Activated CD8-positive, alpha-beta T cell treated with anti-CD3 and anti-CD28 coated beads for 36 hours (primary cell): ENCODE measurements around the gene NUDT6. TPM values are rescaled to one million over a fixed set of nuclear protein-coding genes. Genes with fewer than 3 reads are reported as not detected.

Experiments
- ATAC-seq: fragments of 200-7000 bp; cut with Tn5 transposase; one replicate; pipeline ENCODE4 v1.10.0; 2021; ENCODE audit warnings: mild to moderate bottlenecking, moderate library complexity
- CTCF ChIA-PET: fragments of 350-600 bp; sonication (Branson Sonifier 250); formaldehyde crosslinking; loops from one replicate; lab custom pipeline; 2021; ENCODE audit warnings: antibody characterized with exemption; lab: Charles Lee
- POLR2A ChIA-PET: fragments of 350-600 bp; sonication (Branson Sonifier 250); formaldehyde crosslinking; loops from one replicate; lab custom pipeline; 2021; ENCODE audit warnings: antibody characterized with exemption; lab: Charles Lee
- DNase-seq: peaks from one replicate; pipeline ENCODE4 v3.0.0-alpha.2; 2020
- H3K27ac Mint-ChIP-seq: one replicate; pipeline ENCODE4 v1.8.0; 2021; ENCODE audit warnings: mild to moderate bottlenecking, mixed read lengths
- H3K27me3 Mint-ChIP-seq: one replicate; pipeline ENCODE4 v1.8.0; 2021; ENCODE audit warnings: mixed read lengths
- H3K36me3 Mint-ChIP-seq: one replicate; pipeline ENCODE4 v1.8.0; 2021; ENCODE audit warnings: low read depth, mixed read lengths
- H3K4me1 Mint-ChIP-seq: one replicate; pipeline ENCODE4 v1.8.0; 2021; ENCODE audit warnings: low read depth, mixed read lengths
- H3K4me3 Mint-ChIP-seq: one replicate; pipeline ENCODE4 v1.8.0; 2021; ENCODE audit warnings: mild to moderate bottlenecking, moderate library complexity, mixed read lengths
- H3K9me3 Mint-ChIP-seq: one replicate; pipeline ENCODE4 v1.8.0; 2021; ENCODE audit warnings: mixed read lengths
- CTCF ChIP-seq: fragments of 200-600 bp; IDR thresholded peaks from one replicate; pipeline ENCODE4 v1.8.0; 2022; ENCODE audit warnings: antibody characterized with exemption, mild to moderate bottlenecking
- intact Hi-C: fragments of 100-400 bp; cut with micrococcal nuclease; formaldehyde crosslinking; loops from one replicate; pipeline ENCODE4 v1.10.0; 2022
- total RNA-seq, 2 experiments: library from RNA; stranded (reverse); gene quantifications; one replicate each; pipeline ENCODE4 v1.2.3, GENCODE V29; 2021

Gene NUDT6
- total RNA-seq, 2 experiments from 2014 or later = 4.4 to 5.7 TPM

DNA sequence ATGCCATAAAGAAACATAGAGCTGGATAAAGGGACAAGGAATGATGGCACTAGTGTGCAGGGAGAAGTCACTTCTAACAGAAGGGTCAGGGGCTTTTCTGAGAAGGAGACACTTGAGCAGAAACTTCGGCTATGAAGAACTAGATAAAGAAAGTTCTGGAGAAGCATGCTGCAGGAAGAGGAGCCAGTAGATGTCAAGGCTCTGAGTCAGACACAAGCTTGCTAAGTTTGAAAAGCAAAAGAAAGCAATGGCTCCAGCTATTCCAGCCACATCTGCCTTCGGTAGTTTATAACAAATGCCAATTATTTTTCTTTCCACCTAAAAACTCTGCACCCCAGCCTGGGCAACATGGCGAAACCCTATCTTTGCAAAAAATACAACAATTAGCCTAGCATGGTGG, 7.5 kb downstream of the NUDT6 start:
- no peak overlapping the region for H3K27ac Mint-ChIP-seq
- TF ChIP-seq CTCF = no peak
- H3K9me3 Mint-ChIP-seq = no peaks in the 10 kb centered on the region
- ChIA-PET CTCF (interaction anchor here (0.9 to 3.0 kb wide), 5 partner anchors 16 to 157 kb away, joined by 3 to 15 read pairs (median 3); no protein-coding TSS in a partner anchor), POLR2A (no interaction called here)
- no peak for DNase-seq
- no peaks in the 10 kb centered on the region for H3K27me3 Mint-ChIP-seq
- H3K4me1 Mint-ChIP-seq = no peaks in the 10 kb centered on the region
- no peak for ATAC-seq
- H3K36me3 Mint-ChIP-seq = peaks cover 2% of the 10 kb centered on the region
- intact Hi-C loops = no loop called here
- no peak overlapping the region for H3K4me3 Mint-ChIP-seq

- Mint-ChIP-seq H3K36me3 (peaks cover 2% of the 10 kb centered on the region), H3K4me3 (no peak overlapping the region), H3K4me1 (no peaks in the 10 kb centered on the region), H3K27ac (no peak overlapping the region), H3K9me3 (no peaks in the 10 kb centered on the region), H3K27me3 (no peaks in the 10 kb centered on the region)
- intact Hi-C loops = no loop called here
- POLR2A ChIA-PET = no interaction called here
- CTCF ChIA-PET = interaction anchor here (0.6 to 3.0 kb wide), 7 partner anchors 10 to 197 kb away, joined by 3 to 15 read pairs (median 3); no protein-coding TSS in a partner anchor
- no peak for TF ChIP-seq CTCF
- DNase-seq (no peak), ATAC-seq (no peak)
These were observed 8.0 kb downstream of the NUDT6 start for GRCh38 chr4:122914292-122914904.

DNA sequence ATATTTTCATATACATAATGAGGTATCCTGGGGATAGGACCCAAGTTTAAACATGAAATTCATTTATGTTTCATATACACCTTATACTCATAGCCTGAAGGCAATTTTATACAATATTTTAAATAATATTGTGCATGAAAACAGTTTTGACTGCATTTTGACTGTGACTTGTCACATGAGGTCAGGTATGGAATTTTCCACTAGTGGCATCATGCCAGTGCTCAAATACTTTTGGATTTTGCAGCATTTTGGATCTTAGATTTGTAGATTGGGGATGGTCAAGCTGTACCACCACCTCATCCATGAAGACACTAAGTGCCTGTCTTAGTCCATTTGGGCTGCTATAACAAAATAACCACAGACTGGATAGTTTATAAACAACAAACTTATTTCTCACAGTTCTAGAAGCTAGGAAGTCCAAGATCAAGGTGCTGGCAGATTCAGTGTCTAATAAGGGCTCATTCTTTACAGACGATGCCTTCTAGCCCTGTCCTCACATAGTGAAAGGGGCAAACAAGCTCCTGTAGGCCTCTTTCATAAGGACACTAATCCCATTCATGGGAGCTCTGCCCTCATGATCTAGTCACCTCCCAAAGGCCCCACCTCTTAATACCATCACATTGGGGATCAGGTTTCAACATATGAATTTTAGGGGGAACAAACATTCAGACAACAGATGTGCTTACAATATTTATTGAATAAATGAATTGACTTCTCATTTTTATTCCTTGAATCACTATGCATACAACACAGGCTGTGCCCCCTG, 9.4 kb downstream of the NUDT6 start:
- ChIA-PET CTCF (interaction anchor here (1.1 to 3.0 kb wide), 3 partner anchors 17 to 195 kb away, joined by 3 to 15 read pairs (median 3); no protein-coding TSS in a partner anchor), POLR2A (no interaction called here)
- Mint-ChIP-seq H3K9me3 (no peaks in the 10 kb centered on the region), H3K4me3 (no peak overlapping the region), H3K4me1 (no peaks in the 10 kb centered on the region), H3K27me3 (no peaks in the 10 kb centered on the region), H3K27ac (no peak overlapping the region), H3K36me3 (peaks cover 2% of the 10 kb centered on the region)
- ATAC-seq (no peak), DNase-seq (no peak)
- no peak for TF ChIP-seq CTCF
- intact Hi-C loops = no loop called here

DNA sequence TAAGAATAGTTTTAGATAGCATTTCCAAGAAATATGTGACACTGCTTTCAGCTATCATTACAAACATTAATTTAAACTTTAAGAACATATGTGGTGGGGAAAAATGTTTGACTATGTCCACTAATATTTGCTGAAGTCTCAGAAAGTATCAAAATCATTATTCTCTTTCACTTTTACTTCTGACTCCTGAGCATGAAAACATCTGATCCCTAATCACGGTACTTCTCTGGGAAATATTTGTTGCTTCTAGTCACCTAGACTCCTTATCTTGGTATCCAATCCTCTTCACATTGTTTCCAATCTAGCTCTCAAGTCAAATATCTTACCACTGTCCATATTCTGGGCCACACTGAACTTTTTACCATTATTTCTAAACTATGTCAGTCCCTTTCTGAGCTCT, 10.8 kb downstream of the NUDT6 start:
- H3K4me3 Mint-ChIP-seq = no peak overlapping the region
- no peaks in the 10 kb centered on the region for H3K4me1 Mint-ChIP-seq
- CTCF ChIA-PET = interaction anchor here (1.0 to 1.1 kb wide), 2 partner anchors 9 to 179 kb away, joined by 3 read pairs; partner anchors contain the start of gene BBS12
- intact Hi-C loops = no loop called here
- no peak for ATAC-seq
- no peaks in the 10 kb centered on the region for H3K9me3 Mint-ChIP-seq
- H3K36me3 Mint-ChIP-seq = peaks cover 2% of the 10 kb centered on the region
- H3K27ac Mint-ChIP-seq = no peak overlapping the region
- no peak for TF ChIP-seq CTCF
- no peak for DNase-seq
- no peaks in the 10 kb centered on the region for H3K27me3 Mint-ChIP-seq
- POLR2A ChIA-PET = no interaction called here

DNA sequence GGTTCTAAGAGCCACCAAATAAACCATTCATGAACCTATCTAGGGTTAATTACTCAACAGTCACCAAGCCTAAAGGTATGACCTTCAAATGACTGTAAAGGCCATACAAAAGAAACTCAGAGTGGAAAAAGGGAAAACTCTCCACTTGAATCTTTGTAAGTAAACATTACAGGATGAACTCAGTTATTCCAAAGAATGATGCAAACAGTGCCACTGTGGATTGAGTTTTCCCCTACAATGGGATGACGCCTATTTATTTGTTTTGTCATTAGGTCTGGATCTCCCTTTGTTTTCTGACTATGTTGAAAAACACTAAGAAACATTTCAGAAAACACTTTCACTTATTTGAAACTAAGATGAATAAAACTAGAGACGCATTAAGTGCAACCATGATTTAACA, 12.7 kb downstream of the NUDT6 start:
- Mint-ChIP-seq H3K27ac (no peak overlapping the region), H3K4me1 (no peaks in the 10 kb centered on the region), H3K36me3 (no peaks in the 10 kb centered on the region), H3K9me3 (no peaks in the 10 kb centered on the region), H3K4me3 (no peak overlapping the region), H3K27me3 (no peaks in the 10 kb centered on the region)
- no peak for TF ChIP-seq CTCF
- ChIA-PET POLR2A (no interaction called here), CTCF (interaction anchor here (1.5 kb wide), 1 partner anchor 152 kb away, joined by 3 read pairs; no protein-coding TSS in a partner anchor)
- intact Hi-C loops = no loop called here
- no peak for ATAC-seq
- DNase-seq = no peak
